Measurements from ENCODE around the gene C1orf167.
A peak's percentile ranks its signal among the peaks of the same experiment; 100 is the strongest.

Gene C1orf167

GRCh38 chr1:11729498-11730428 lies 32.2 kb upstream of the C1orf167 start:
- Histone ChIP-seq H3K36me3 (ENCODE audit: insufficient read depth, low read length) (peaks cover 3% of the 10 kb centered on the region), H3K9me3 (ENCODE audit: low read length) (no peaks in the 10 kb centered on the region), H3K4me1 (ENCODE audit: insufficient read depth, low read length) (peaks cover 17% of the 10 kb centered on the region), H3K4me3 (ENCODE audit: low read length) (no peak overlapping the region), H3K27me3 (ENCODE audit: insufficient read depth, low read length) (no peaks in the 10 kb centered on the region), H2AFZ (ENCODE audit: low read depth, low read length) (no peak overlapping the region)

GRCh38 chr1:11730429-11730891 lies 31.5 kb upstream of the C1orf167 start:
- Histone ChIP-seq H3K36me3 (ENCODE audit: insufficient read depth, low read length) (peaks cover 3% of the 10 kb centered on the region), H3K9me3 (ENCODE audit: low read length) (no peaks in the 10 kb centered on the region), H3K4me3 (ENCODE audit: low read length) (no peak overlapping the region), H3K27me3 (ENCODE audit: insufficient read depth, low read length) (no peaks in the 10 kb centered on the region), H3K4me1 (ENCODE audit: insufficient read depth, low read length) (peaks cover 20% of the 10 kb centered on the region), H2AFZ (ENCODE audit: low read depth, low read length) (no peak overlapping the region)

GRCh38 chr1:11731691-11732283 lies 30.2 kb upstream of the C1orf167 start:
- H2AFZ ChIP-seq (ENCODE audit: low read depth, low read length), result no peak overlapping the region
- H3K4me1 ChIP-seq (ENCODE audit: insufficient read depth, low read length), result peaks cover 24% of the 10 kb centered on the region
- no peaks in the 10 kb centered on the region for H3K36me3 ChIP-seq (ENCODE audit: insufficient read depth, low read length)
- H3K4me3 ChIP-seq (ENCODE audit: low read length), result peak overlapping the region; percentile 15
- H3K9me3 ChIP-seq (ENCODE audit: low read length), result no peaks in the 10 kb centered on the region
- H3K27me3 ChIP-seq (ENCODE audit: insufficient read depth, low read length), result no peaks in the 10 kb centered on the region

GRCh38 chr1:11733306-11733705 lies 28.7 kb upstream of the C1orf167 start:
- Histone ChIP-seq H3K9me3 (ENCODE audit: low read length) (no peaks in the 10 kb centered on the region), H2AFZ (ENCODE audit: low read depth, low read length) (no peak overlapping the region), H3K27me3 (ENCODE audit: insufficient read depth, low read length) (no peaks in the 10 kb centered on the region), H3K4me1 (ENCODE audit: insufficient read depth, low read length) (peaks cover 32% of the 10 kb centered on the region), H3K4me3 (ENCODE audit: low read length) (no peak overlapping the region), H3K36me3 (ENCODE audit: insufficient read depth, low read length) (no peaks in the 10 kb centered on the region)

- Histone ChIP-seq H3K36me3 (ENCODE audit: insufficient read depth, low read length) (no peaks in the 10 kb centered on the region), H3K4me1 (ENCODE audit: insufficient read depth, low read length) (peaks cover 32% of the 10 kb centered on the region), H3K4me3 (ENCODE audit: low read length) (peak overlapping the region; percentile 92), H2AFZ (ENCODE audit: low read depth, low read length) (peak overlapping the region; percentile 20), H3K9me3 (ENCODE audit: low read length) (no peaks in the 10 kb centered on the region), H3K27me3 (ENCODE audit: insufficient read depth, low read length) (no peaks in the 10 kb centered on the region)
Observed at GRCh38 chr1:11735531-11735853, 26.5 kb upstream of the C1orf167 start.

GRCh38 chr1:11735854-11736745 lies 25.9 kb upstream of the C1orf167 start, which contains the start of gene AGTRAP:
Gene AGTRAP, plus strand, starts transcription at chr1:11736136. Its CDS starts 73 bp downstream, at chr1:11736209.
- no peaks in the 10 kb centered on the region for H3K9me3 ChIP-seq (ENCODE audit: low read length)

GRCh38 chr1:11736746-11737639 lies 25.0 kb upstream of the C1orf167 start:
- Histone ChIP-seq H2AFZ (ENCODE audit: low read depth, low read length) (peak overlapping the region; percentile 75), H3K36me3 (ENCODE audit: insufficient read depth, low read length) (no peaks in the 10 kb centered on the region), H3K27me3 (ENCODE audit: insufficient read depth, low read length) (no peaks in the 10 kb centered on the region), H3K9me3 (ENCODE audit: low read length) (no peaks in the 10 kb centered on the region), H3K4me1 (ENCODE audit: insufficient read depth, low read length) (peaks cover 26% of the 10 kb centered on the region), H3K4me3 (ENCODE audit: low read length) (peak overlapping the region; percentile 92)

More at GRCh38 chr1:11735854-11736745, 25.9 kb upstream of the C1orf167 start, which contains the start of gene AGTRAP:
- no peaks in the 10 kb centered on the region for H3K36me3 ChIP-seq (ENCODE audit: insufficient read depth, low read length)
- peak within 1 kb of the TSS; percentile 75 for H2AFZ ChIP-seq (ENCODE audit: low read depth, low read length)
- peaks cover 32% of the 10 kb centered on the region for H3K4me1 ChIP-seq (ENCODE audit: insufficient read depth, low read length)
- no peaks in the 10 kb centered on the region for H3K27me3 ChIP-seq (ENCODE audit: insufficient read depth, low read length)
- H3K4me3 ChIP-seq (ENCODE audit: low read length), result peak within 1 kb of the TSS; percentile 92

- peaks cover 16% of the 10 kb centered on the region for H3K4me1 ChIP-seq (ENCODE audit: insufficient read depth, low read length)
- no peaks in the 10 kb centered on the region for H3K36me3 ChIP-seq (ENCODE audit: insufficient read depth, low read length)
- H3K9me3 ChIP-seq (ENCODE audit: low read length), result no peaks in the 10 kb centered on the region
- no peak overlapping the region for H3K4me3 ChIP-seq (ENCODE audit: low read length)
- no peak overlapping the region for H2AFZ ChIP-seq (ENCODE audit: low read depth, low read length)
- H3K27me3 ChIP-seq (ENCODE audit: insufficient read depth, low read length), result no peaks in the 10 kb centered on the region
Observed at GRCh38 chr1:11738096-11738495, 23.9 kb upstream of the C1orf167 start.

GRCh38 chr1:11738783-11739182 lies 23.2 kb upstream of the C1orf167 start:
- Histone ChIP-seq H3K27me3 (ENCODE audit: insufficient read depth, low read length) (no peaks in the 10 kb centered on the region), H3K4me1 (ENCODE audit: insufficient read depth, low read length) (peaks cover 14% of the 10 kb centered on the region), H2AFZ (ENCODE audit: low read depth, low read length) (no peak overlapping the region), H3K36me3 (ENCODE audit: insufficient read depth, low read length) (no peaks in the 10 kb centered on the region), H3K4me3 (ENCODE audit: low read length) (no peak overlapping the region), H3K9me3 (ENCODE audit: low read length) (no peaks in the 10 kb centered on the region)

GRCh38 chr1:11740258-11741192 lies 21.5 kb upstream of the C1orf167 start:
- Histone ChIP-seq H3K36me3 (ENCODE audit: insufficient read depth, low read length) (no peaks in the 10 kb centered on the region), H3K4me3 (ENCODE audit: low read length) (no peak overlapping the region), H3K9me3 (ENCODE audit: low read length) (no peaks in the 10 kb centered on the region), H2AFZ (ENCODE audit: low read depth, low read length) (no peak overlapping the region), H3K27me3 (ENCODE audit: insufficient read depth, low read length) (no peaks in the 10 kb centered on the region), H3K4me1 (ENCODE audit: insufficient read depth, low read length) (peaks cover 11% of the 10 kb centered on the region)

- peaks cover 8% of the 10 kb centered on the region for H3K4me1 ChIP-seq (ENCODE audit: insufficient read depth, low read length)
- no peaks in the 10 kb centered on the region for H3K27me3 ChIP-seq (ENCODE audit: insufficient read depth, low read length)
- H2AFZ ChIP-seq (ENCODE audit: low read depth, low read length), result no peak overlapping the region
- no peak overlapping the region for H3K4me3 ChIP-seq (ENCODE audit: low read length)
- H3K36me3 ChIP-seq (ENCODE audit: insufficient read depth, low read length), result peaks cover 4% of the 10 kb centered on the region
- no peaks in the 10 kb centered on the region for H3K9me3 ChIP-seq (ENCODE audit: low read length)
Observed at GRCh38 chr1:11741482-11741881, 20.5 kb upstream of the C1orf167 start.
